BE2C (cell line): ENCODE data around the gene CABCOCO1.

ENCODE experiments used
- DNase-seq: peaks from one replicate; pipeline ENCODE4 v3.0.0-alpha.2; 2020
- H3K27me3 ChIP-seq: fragments of 250-450 bp; sonication (Bioruptor Pico); 2 replicates; pipeline ENCODE4 v1.5.1; 2020; ENCODE audit warnings: mild to moderate bottlenecking
- H3K36me3 ChIP-seq: fragments of 250-450 bp; sonication (Bioruptor Pico); 2 replicates; pipeline ENCODE4 v1.5.1; 2020; ENCODE audit warnings: mild to moderate bottlenecking
- H3K4me1 ChIP-seq: fragments of 250-450 bp; sonication (Bioruptor Pico); 2 replicates; pipeline ENCODE4 v1.5.1; 2020
- H3K4me3 ChIP-seq: 2 replicates; pipeline ENCODE4 v1.5.1; 2011; ENCODE audit warnings: low read depth, low read length
- H3K9me3 ChIP-seq: fragments of 250-450 bp; sonication (Bioruptor Pico); 2 replicates; pipeline ENCODE4 v1.5.1; 2020
- CTCF ChIP-seq: IDR thresholded peaks from 2 replicates; pipeline ENCODE4 v1.5.1; 2012; ENCODE audit warnings: mild to moderate bottlenecking, low read depth, low read length

The CABCOCO1 gene

GRCh38 chr10:61628875-61629513, 33.7 kb upstream of the CABCOCO1 start:
- Histone ChIP-seq H3K4me1 (no peaks in the 10 kb centered on the region), H3K9me3 (no peaks in the 10 kb centered on the region), H3K27me3 (0 out of 2 replicates have a peak, but pooled peaks cover 3% of the 10 kb centered on the region), H3K36me3 (no peaks in the 10 kb centered on the region), H3K4me3 (no peak overlapping the region)
- no peak for TF ChIP-seq CTCF
- DNase-seq: no peak

- Histone ChIP-seq H3K36me3 (no peaks in the 10 kb centered on the region), H3K4me1 (no peaks in the 10 kb centered on the region), H3K4me3 (no peak overlapping the region), H3K27me3 (0 out of 2 replicates have a peak, but pooled peaks cover 3% of the 10 kb centered on the region), H3K9me3 (no peaks in the 10 kb centered on the region)
- no peak for TF ChIP-seq CTCF
- no peak for DNase-seq
These were observed 33.2 kb upstream of the CABCOCO1 start for GRCh38 chr10:61629576-61629975.

- TF ChIP-seq CTCF: no peak
- H3K9me3 ChIP-seq: no peaks in the 10 kb centered on the region
- no peak overlapping the region for H3K4me3 ChIP-seq
- H3K27me3 ChIP-seq: no peaks in the 10 kb centered on the region
- DNase-seq: no peak
- H3K36me3 ChIP-seq: no peaks in the 10 kb centered on the region
- H3K4me1 ChIP-seq: no peaks in the 10 kb centered on the region
These were observed 30.6 kb upstream of the CABCOCO1 start for GRCh38 chr10:61632057-61632670.

- H3K4me3 ChIP-seq: no peak overlapping the region
- TF ChIP-seq CTCF: no peak
- no peaks in the 10 kb centered on the region for H3K4me1 ChIP-seq
- H3K36me3 ChIP-seq: no peaks in the 10 kb centered on the region
- no peaks in the 10 kb centered on the region for H3K9me3 ChIP-seq
- DNase-seq: no peak
- no peaks in the 10 kb centered on the region for H3K27me3 ChIP-seq
These were observed 29.1 kb upstream of the CABCOCO1 start for GRCh38 chr10:61633665-61634064.

GRCh38 chr10:61634746-61635145, 28.0 kb upstream of the CABCOCO1 start:
- no peak for TF ChIP-seq CTCF
- Histone ChIP-seq H3K4me3 (no peak overlapping the region), H3K9me3 (no peaks in the 10 kb centered on the region), H3K36me3 (no peaks in the 10 kb centered on the region), H3K4me1 (no peaks in the 10 kb centered on the region), H3K27me3 (no peaks in the 10 kb centered on the region)
- DNase-seq: no peak

- Histone ChIP-seq H3K9me3 (no peaks in the 10 kb centered on the region), H3K4me1 (no peaks in the 10 kb centered on the region), H3K27me3 (no peaks in the 10 kb centered on the region), H3K36me3 (no peaks in the 10 kb centered on the region), H3K4me3 (no peak overlapping the region)
- no peak for TF ChIP-seq CTCF
- DNase-seq: no peak
These were observed 27.3 kb upstream of the CABCOCO1 start for GRCh38 chr10:61635471-61635870.
